ENCODE measurements around the gene OR10G8.

Gene OR10G8

DNA sequence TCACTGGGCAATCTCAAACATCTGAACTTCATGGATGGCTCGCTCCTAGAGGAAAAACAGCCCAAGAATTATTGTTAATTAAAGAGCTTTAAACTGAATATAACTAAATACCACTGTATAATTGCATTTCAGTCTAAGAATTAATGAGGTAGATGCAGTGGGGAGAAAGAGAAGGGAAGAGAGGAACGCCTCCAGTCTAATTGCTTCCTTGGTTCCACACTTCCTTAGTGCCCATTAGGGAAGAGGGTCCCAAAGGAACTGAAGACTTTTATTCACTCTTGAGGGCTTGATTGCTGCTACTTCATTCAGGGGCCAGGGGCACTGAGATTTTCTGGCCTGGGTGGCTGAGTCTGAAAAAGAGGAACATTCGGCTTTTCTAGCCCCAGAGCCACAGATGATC lies 26.4 kb downstream of the OR10G8 start:
- no peak for TF ChIP-seq POLR2AphosphoS5 (IDR thresholded peaks at IDR 0.05; ENCODE audit: low read depth, low read length)
- no peak for TF ChIP-seq FOXP2 (optimal IDR thresholded peaks at IDR 0.05; ENCODE audit: borderline replicate concordance, extremely low read depth, extremely low read length, insufficient read depth)
- TF ChIP-seq, protein P1, sequence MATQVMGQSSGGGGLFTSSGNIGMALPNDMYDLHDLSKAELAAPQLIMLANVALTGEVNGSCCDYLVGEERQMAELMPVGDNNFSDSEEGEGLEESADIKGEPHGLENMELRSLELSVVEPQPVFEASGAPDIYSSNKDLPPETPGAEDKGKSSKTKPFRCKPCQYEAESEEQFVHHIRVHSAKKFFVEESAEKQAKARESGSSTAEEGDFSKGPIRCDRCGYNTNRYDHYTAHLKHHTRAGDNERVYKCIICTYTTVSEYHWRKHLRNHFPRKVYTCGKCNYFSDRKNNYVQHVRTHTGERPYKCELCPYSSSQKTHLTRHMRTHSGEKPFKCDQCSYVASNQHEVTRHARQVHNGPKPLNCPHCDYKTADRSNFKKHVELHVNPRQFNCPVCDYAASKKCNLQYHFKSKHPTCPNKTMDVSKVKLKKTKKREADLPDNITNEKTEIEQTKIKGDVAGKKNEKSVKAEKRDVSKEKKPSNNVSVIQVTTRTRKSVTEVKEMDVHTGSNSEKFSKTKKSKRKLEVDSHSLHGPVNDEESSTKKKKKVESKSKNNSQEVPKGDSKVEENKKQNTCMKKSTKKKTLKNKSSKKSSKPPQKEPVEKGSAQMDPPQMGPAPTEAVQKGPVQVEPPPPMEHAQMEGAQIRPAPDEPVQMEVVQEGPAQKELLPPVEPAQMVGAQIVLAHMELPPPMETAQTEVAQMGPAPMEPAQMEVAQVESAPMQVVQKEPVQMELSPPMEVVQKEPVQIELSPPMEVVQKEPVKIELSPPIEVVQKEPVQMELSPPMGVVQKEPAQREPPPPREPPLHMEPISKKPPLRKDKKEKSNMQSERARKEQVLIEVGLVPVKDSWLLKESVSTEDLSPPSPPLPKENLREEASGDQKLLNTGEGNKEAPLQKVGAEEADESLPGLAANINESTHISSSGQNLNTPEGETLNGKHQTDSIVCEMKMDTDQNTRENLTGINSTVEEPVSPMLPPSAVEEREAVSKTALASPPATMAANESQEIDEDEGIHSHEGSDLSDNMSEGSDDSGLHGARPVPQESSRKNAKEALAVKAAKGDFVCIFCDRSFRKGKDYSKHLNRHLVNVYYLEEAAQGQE (IDR thresholded peaks at IDR 0.05; ENCODE audit: insufficient read depth in 1 of 2, low read depth in 2 of 2, low read length in 2 of 2): no peak
- no peak for TF ChIP-seq SIN3A (IDR thresholded peaks at IDR 0.05; ENCODE audit: borderline replicate concordance, insufficient read depth, low read length)
- TF ChIP-seq TAF1 (IDR thresholded peaks at IDR 0.05; ENCODE audit: borderline replicate concordance, insufficient read depth, low read length): no peak

DNA sequence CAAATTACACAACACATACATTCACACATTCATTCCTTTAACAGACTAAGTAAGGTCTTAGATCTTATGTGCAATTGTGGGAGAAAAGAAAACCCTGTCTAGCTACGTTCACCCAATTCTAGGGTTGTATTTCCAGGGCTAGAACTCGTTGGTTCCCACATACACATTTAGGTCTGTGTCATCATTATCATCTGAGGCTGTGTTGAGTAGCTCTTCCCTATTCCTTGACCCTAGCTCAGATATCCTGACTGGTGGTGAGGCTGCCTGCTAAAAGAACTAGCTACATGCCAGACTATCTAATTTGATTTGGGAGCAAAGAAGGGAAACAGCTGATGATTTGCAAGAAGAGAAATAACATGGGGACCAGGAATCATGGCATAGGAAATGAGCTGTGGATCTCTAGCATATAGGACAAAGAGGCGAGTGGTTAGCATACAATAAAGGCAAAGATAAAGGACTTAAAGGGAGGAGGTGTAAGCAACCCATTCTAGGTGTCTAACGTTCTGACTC lies 42.1 kb downstream of the OR10G8 start:
- no peak for TF ChIP-seq SIN3A (IDR thresholded peaks at IDR 0.05; ENCODE audit: borderline replicate concordance, insufficient read depth, low read length)
- TF ChIP-seq, protein P1 (IDR thresholded peaks at IDR 0.05; ENCODE audit: insufficient read depth in 1 of 2, low read depth in 2 of 2, low read length in 2 of 2): no peak

DNA sequence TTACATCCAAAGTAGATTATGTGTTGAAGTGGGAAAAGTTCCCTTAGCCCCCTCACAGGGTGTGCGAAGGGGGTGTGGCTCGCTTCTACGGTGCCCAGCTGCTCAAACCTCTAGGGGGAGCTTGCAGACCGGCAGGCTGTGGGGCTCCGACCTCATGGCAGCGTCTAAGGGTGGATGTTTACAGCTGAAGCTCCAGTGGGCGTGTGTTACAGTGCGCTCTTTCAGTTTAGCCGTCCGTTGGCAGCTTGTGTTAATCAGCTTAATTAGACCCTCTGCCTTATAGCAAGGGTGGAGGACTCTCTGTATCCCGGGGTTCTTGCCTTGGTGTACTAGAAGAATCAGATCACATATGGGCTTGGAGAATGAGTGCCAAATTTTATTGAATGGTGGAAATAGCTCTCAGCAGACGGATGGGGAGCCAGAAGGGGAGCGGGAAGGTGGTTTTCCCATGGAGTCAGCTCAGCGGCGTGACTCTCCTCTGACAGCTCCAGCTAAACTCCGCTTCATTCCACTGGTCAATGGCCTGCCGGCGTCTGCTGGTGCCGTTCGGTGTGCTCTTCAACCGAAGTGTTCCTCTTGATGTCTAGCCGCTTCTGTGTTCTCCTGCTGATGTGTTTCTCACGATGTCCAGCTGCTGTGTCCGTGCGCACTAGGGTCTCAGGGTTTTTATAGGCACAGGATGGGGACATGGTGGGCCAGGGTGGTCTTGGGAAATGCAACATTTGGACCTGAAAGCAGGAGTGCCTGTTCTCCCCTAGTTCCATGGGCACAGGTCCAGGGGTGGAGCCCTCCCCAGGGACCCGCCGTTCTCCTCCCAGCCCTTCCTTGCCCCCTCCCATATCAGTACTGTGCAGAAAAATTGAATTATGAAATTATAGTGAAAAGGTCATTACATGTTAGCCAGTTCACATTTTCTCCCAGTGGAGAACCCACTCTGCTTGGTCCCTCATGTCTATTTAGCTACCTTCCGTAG lies 43.1 kb downstream of the OR10G8 start:
- TF ChIP-seq POLR2AphosphoS5 (IDR thresholded peaks at IDR 0.05; ENCODE audit: low read depth, low read length) (no peak), SIN3A (IDR thresholded peaks at IDR 0.05; ENCODE audit: borderline replicate concordance, insufficient read depth, low read length) (peak; percentile 76; the same call in 1 of the 2 replicates)

DNA sequence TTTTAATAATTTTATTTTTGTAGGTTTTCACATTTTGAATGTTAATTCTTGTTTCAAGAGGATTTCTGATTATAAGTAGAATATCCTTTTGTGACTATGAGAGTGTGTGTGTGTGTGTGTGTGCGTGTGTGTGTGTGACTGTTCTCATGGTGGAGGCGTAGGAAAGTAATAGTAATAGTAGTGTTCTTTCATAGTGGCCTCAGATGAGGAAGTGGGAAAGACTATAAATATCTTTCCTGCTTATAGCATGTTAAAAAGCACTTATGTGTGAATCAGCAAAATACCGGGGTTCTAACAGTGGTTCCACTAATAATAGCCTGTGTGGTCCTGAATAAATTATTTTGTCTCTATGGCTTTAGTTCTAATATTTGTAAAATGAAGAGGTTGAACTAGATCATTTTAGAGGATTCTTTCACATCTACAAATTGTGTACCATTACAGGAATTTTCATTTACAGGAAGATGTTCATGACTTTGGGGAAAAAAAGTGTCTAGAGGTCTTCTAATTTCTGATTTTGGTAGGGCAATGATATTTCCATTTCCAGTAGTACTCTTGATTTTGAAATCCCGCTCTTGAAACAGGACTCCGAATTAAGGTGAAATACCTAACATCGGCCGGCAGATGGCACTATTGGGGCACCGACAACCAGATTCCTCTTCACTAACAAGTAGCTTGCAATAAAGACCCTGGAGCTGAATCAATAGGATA lies 44.5 kb downstream of the OR10G8 start:
- no peak for TF ChIP-seq TAF1 (IDR thresholded peaks at IDR 0.05; ENCODE audit: borderline replicate concordance, insufficient read depth, low read length)
- TF ChIP-seq, protein P1 (IDR thresholded peaks at IDR 0.05; ENCODE audit: insufficient read depth in 1 of 2, low read depth in 2 of 2, low read length in 2 of 2): no peak
- no peak for TF ChIP-seq SIN3A (IDR thresholded peaks at IDR 0.05; ENCODE audit: borderline replicate concordance, insufficient read depth, low read length)
- no peak for TF ChIP-seq FOXP2 (optimal IDR thresholded peaks at IDR 0.05; ENCODE audit: borderline replicate concordance, extremely low read depth, extremely low read length, insufficient read depth)
- no peak for TF ChIP-seq POLR2AphosphoS5 (IDR thresholded peaks at IDR 0.05; ENCODE audit: low read depth, low read length)

DNA sequence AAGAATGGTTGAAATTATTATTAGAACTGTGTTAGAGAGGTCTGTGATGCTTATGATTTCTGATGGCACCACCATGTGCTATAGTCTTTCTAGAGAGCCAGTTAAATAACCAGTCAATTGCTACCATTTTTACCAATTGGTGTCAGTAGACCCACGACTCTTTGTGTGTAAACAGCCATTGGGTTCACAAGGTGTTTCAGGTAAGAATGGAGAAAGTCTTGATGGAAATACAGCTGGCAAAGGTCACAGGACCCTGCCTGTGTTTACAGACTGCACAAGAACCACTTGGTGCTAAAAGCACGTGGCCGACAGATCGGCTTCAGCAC lies 45.0 kb downstream of the OR10G8 start:
- TF ChIP-seq POLR2AphosphoS5 (IDR thresholded peaks at IDR 0.05; ENCODE audit: low read depth, low read length) (no peak), SIN3A (IDR thresholded peaks at IDR 0.05; ENCODE audit: borderline replicate concordance, insufficient read depth, low read length) (no peak), FOXP2 (optimal IDR thresholded peaks at IDR 0.05; ENCODE audit: borderline replicate concordance, extremely low read depth, extremely low read length, insufficient read depth) (no peak), TAF1 (IDR thresholded peaks at IDR 0.05; ENCODE audit: borderline replicate concordance, insufficient read depth, low read length) (no peak)
- TF ChIP-seq, protein P1 (IDR thresholded peaks at IDR 0.05; ENCODE audit: insufficient read depth in 1 of 2, low read depth in 2 of 2, low read length in 2 of 2): no peak
